T-helper 17 cell (primary cell): ENCODE measurements around the gene PRKAR1A. TPM values are rescaled to one million over a fixed set of nuclear protein-coding genes. Genes with fewer than 3 reads are reported as not detected.

Experiments used
- ATAC-seq: fragments of 150-1000 bp; cut with Tn5 transposase; 2 replicates; pipeline ENCODE4 v1.10.0; 2021; ENCODE audit warnings: mild to moderate bottlenecking, moderate library complexity
- DNase-seq, 3 donors: peaks; one replicate each; pipeline versions ENCODE4 v3.0.0 to v3.0.0-alpha.2; 2020 to 2021
- H3K9me3 ChIP-seq: one replicate; pipeline ENCODE4 v1.7.0; 2013; ENCODE audit warnings: low read length, mild to moderate bottlenecking; ENCODE audit not compliant: control insufficient read depth, poor library complexity, severe bottlenecking
- H3K27ac Mint-ChIP-seq: one replicate; pipeline ENCODE4 v1.8.0; 2022; ENCODE audit warnings: mild to moderate bottlenecking, moderate library complexity, mixed read lengths
- H3K27me3 Mint-ChIP-seq: one replicate; pipeline ENCODE4 v1.8.0; 2022; ENCODE audit warnings: mixed read lengths
- H3K36me3 Mint-ChIP-seq: one replicate; pipeline ENCODE4 v1.8.0; 2022; ENCODE audit warnings: low read depth, mixed read lengths
- H3K4me1 Mint-ChIP-seq: one replicate; pipeline ENCODE4 v1.8.0; 2022; ENCODE audit warnings: mild to moderate bottlenecking, mixed read lengths
- H3K4me3 Mint-ChIP-seq: one replicate; pipeline ENCODE4 v1.8.0; 2022; ENCODE audit warnings: mild to moderate bottlenecking, moderate library complexity, mixed read lengths
- total RNA-seq, 4 donors: library from RNA in 2 of 4; stranded (reverse) in 2 of 4; gene quantifications; one replicate each; pipeline ENCODE4 v1.2.3 and lab custom pipeline; 2022 to 2026

PRKAR1A gene
- total RNA-seq, 2 donors from 2014 or later, result 133 to 146 TPM

GRCh38 chr17:68567035-68567434 is 54.8 kb downstream of the PRKAR1A start:
- Mint-ChIP-seq H3K27me3 (peaks cover 13% of the 10 kb centered on the region), H3K27ac (no peak overlapping the region), H3K36me3 (peaks cover 2% of the 10 kb centered on the region), H3K4me3 (no peak overlapping the region), H3K4me1 (peaks cover 2% of the 10 kb centered on the region)
- H3K9me3 ChIP-seq, result no peaks in the 10 kb centered on the region
- DNase-seq (no peak), ATAC-seq (no peak)

DNA sequence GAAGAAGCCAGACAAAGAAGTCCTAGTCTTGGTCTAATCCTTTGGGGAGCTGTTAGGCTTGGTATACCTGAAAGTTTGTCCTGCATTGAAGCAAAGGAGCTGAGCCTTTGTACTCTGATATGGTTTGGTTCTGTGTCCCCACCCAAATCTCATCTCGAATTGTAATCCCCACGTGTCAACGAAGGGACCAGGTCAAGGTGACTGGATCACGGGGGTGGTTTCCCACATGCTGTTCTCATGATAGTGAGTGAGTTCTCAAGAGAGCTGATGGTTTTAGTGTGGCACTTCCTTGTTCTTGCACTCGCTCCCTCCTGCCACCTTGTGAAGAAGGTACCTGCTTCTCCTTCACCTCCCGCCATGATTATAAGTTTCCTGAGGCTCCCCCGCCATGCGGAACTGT is 55.4 kb downstream of the PRKAR1A start:
- H3K9me3 ChIP-seq, result no peaks in the 10 kb centered on the region
- Mint-ChIP-seq H3K4me3 (no peak overlapping the region), H3K27ac (no peak overlapping the region), H3K4me1 (peaks cover 2% of the 10 kb centered on the region), H3K36me3 (peaks cover 2% of the 10 kb centered on the region), H3K27me3 (peaks cover 13% of the 10 kb centered on the region)
- DNase-seq, result no peak
- no peak for ATAC-seq

- Mint-ChIP-seq H3K4me1 (peaks cover 2% of the 10 kb centered on the region), H3K27ac (no peak overlapping the region), H3K4me3 (no peak overlapping the region), H3K36me3 (peaks cover 2% of the 10 kb centered on the region), H3K27me3 (peaks cover 13% of the 10 kb centered on the region)
- DNase-seq (no peak), ATAC-seq (no peak)
- H3K9me3 ChIP-seq, result no peaks in the 10 kb centered on the region
Observed at GRCh38 chr17:68568581-68568980, 56.4 kb downstream of the PRKAR1A start.

GRCh38 chr17:68569346-68569745 is 57.1 kb downstream of the PRKAR1A start:
- Mint-ChIP-seq H3K27ac (no peak overlapping the region), H3K27me3 (peaks cover 13% of the 10 kb centered on the region), H3K4me3 (no peak overlapping the region), H3K4me1 (peaks cover 2% of the 10 kb centered on the region), H3K36me3 (peaks cover 2% of the 10 kb centered on the region)
- no peaks in the 10 kb centered on the region for H3K9me3 ChIP-seq
- DNase-seq (no peak), ATAC-seq (no peak)

DNA sequence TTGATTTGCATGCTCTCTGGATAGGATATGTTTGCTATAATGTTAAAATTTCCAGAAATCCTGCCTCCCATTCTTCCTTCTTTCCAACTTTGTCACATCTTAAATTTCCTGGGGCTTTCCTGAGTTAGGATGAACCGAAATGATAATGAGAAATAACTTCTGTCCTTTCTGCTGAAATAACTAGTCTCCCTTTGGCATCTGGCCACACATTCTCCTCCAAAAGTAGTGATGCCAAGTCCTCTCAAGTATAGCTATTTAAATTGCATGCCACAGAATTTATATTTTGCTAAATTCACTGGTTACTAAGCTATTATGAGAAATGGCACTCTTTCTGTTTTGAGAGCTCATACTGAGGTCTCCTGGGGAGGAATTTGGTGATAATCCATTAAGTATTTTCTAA is 58.3 kb downstream of the PRKAR1A start:
- no peak overlapping the region for H3K27ac Mint-ChIP-seq
- H3K9me3 ChIP-seq, result no peaks in the 10 kb centered on the region
- no peak overlapping the region for H3K4me3 Mint-ChIP-seq
- no peak for ATAC-seq
- no peak for DNase-seq
- peaks cover 2% of the 10 kb centered on the region for H3K4me1 Mint-ChIP-seq
- peaks cover 6% of the 10 kb centered on the region for H3K27me3 Mint-ChIP-seq
- H3K36me3 Mint-ChIP-seq, result peaks cover 2% of the 10 kb centered on the region

DNA sequence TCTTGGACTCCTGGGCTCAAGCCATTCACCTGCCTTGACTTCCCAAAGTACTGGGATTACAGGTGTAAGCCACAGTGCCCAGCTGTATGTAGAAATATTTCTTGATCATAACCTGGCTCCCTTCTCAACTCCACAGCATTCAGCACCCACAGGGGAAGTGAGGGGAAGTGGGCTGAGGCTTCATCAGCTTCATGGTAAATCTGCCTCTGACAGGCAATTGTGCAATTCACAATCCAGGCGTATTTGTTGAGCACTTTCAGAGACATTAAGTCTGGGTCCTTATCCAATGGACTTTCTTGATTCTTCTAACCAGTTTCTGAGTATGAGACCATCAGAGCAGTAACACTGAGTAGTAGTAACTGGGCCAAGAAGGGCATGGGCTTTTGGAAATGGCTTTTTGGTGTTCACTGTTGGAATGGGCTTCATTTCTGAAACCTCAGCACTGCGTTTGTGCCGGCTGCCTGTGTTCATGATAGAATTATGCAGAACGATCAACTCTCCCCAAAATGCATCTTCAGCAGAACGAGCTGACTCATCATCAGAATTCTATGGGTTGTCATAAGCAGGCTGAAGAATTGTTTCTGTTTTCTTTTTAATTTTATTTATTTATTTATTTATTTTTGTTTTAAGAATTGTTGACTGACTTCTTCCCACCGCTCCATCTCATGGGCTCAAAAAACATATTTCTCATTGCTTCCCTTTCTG is 60.1 kb downstream of the PRKAR1A start:
- H3K27me3 Mint-ChIP-seq, result peaks cover 3% of the 10 kb centered on the region
- H3K36me3 Mint-ChIP-seq, result peaks cover 2% of the 10 kb centered on the region

DNA sequence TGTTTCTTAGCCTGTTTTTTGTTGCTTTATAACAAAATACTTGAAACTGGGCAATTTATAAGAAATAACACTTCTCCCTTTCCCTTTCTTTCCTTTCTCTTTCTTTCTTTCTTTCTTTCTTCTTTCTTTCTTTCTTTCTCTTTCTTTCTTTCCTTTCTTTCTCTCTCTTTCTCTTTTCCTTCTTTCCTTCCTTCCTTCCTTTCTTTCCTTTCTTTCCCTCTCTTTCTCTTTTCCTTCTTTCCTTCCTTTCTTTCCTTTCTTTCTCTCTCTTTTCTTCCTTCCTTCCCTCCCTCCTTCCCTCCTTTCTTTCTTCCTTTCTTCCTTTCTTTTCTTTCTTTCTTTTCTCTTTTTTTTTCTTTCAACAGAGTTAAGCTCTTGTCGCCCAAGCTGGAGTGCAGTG is 61.1 kb downstream of the PRKAR1A start:
- ATAC-seq (no peak), DNase-seq (no peak)
- Mint-ChIP-seq H3K4me3 (no peak overlapping the region), H3K4me1 (peaks cover 4% of the 10 kb centered on the region), H3K36me3 (peaks cover 2% of the 10 kb centered on the region), H3K27me3 (peaks cover 5% of the 10 kb centered on the region), H3K27ac (peak overlapping the region; percentile 78)
- no peaks in the 10 kb centered on the region for H3K9me3 ChIP-seq

More for the DNA sequence above, 60.1 kb downstream of the PRKAR1A start:
- H3K27ac Mint-ChIP-seq, result no peak overlapping the region
- peaks cover 4% of the 10 kb centered on the region for H3K4me1 Mint-ChIP-seq
- H3K4me3 Mint-ChIP-seq, result no peak overlapping the region
- DNase-seq (no peak), ATAC-seq (no peak)
- no peaks in the 10 kb centered on the region for H3K9me3 ChIP-seq

- no peak overlapping the region for H3K4me3 Mint-ChIP-seq
- peaks cover 2% of the 10 kb centered on the region for H3K36me3 Mint-ChIP-seq
- no peaks in the 10 kb centered on the region for H3K9me3 ChIP-seq
- no peak overlapping the region for H3K27ac Mint-ChIP-seq
- peaks cover 12% of the 10 kb centered on the region for H3K27me3 Mint-ChIP-seq
- peaks cover 2% of the 10 kb centered on the region for H3K4me1 Mint-ChIP-seq
- DNase-seq (no peak), ATAC-seq (no peak)
Observed at GRCh38 chr17:68576137-68576536, 63.9 kb downstream of the PRKAR1A start.

DNA sequence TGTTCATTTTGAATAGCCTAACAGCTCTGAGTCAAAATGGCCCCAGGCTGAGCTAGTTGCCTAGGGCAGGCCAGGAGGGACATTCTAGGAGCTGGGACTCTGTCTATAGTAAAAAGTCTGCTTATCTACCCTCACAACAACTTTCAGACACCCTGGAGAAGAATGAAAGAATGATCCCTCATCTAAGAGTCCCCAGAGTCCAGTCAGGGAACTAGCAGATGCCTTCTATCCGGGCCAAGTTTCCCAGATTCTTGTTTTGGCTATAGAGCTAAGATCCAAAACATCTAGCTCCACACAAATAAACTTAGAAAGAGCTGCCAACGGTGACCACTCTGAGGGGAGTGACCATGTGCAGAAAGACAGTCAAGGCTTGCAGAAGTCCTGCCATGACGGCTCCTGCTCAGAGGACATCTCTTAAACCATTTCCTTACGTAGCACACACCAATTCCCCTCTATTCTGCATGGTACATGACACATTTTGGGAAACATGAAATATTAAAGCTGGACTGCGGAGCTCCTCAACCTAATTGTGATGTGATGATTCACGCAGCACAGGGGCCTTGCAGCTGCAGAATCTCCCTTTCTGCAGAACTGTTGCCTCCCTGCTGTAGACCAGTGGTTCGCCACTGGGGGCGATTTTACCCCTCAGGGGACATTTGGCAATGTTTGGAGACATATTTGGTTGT is 64.7 kb downstream of the PRKAR1A start:
- H3K27me3 Mint-ChIP-seq, result peaks cover 16% of the 10 kb centered on the region
- H3K4me1 Mint-ChIP-seq, result peaks cover 2% of the 10 kb centered on the region
- H3K9me3 ChIP-seq, result no peaks in the 10 kb centered on the region
- no peak for ATAC-seq
- H3K36me3 Mint-ChIP-seq, result peaks cover 2% of the 10 kb centered on the region
- H3K4me3 Mint-ChIP-seq, result no peak overlapping the region
- no peak for DNase-seq
- H3K27ac Mint-ChIP-seq, result no peak overlapping the region

DNA sequence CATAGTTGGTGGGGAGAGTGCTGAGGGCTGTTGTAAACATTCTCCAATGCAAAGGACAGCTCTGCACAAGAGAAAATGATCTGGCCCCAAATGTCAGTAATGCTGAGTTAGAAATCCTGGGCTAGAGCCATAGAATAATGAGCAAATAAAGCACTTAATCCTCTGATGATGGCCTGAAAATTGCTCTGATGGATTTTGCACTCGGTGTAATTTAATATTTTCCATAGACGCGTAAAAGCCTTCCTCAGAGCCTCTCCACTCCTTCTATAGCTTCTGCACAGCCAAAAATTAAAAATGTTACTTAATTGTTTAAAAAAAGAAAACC is 65.2 kb downstream of the PRKAR1A start:
- Mint-ChIP-seq H3K4me1 (peaks cover 2% of the 10 kb centered on the region), H3K36me3 (peaks cover 2% of the 10 kb centered on the region), H3K4me3 (no peak overlapping the region), H3K27ac (no peak overlapping the region), H3K27me3 (peaks cover 20% of the 10 kb centered on the region)
- no peak for ATAC-seq
- DNase-seq, result no peak
- H3K9me3 ChIP-seq, result no peaks in the 10 kb centered on the region

DNA sequence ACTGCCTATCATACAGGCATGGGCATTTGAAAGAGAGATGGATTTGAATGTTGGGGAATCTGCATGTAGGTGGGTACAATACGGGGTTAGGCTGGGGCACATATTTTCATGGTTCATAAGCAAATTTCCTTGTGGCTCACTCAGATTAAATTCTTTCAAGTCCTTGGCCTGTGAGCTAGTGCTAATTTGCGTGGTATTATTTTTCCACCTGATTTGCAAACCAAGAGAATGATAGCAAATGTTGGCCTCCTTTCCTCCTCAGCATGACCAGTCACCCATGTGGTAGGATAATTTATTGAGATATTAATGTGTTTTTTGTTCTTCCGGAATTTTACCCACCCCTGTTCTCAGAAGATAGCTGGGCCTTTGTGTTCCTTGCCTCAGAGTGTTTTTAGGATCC is 66.0 kb downstream of the PRKAR1A start:
- no peak for ATAC-seq
- Mint-ChIP-seq H3K4me1 (peaks cover 2% of the 10 kb centered on the region), H3K27me3 (peaks cover 22% of the 10 kb centered on the region)

DNA sequence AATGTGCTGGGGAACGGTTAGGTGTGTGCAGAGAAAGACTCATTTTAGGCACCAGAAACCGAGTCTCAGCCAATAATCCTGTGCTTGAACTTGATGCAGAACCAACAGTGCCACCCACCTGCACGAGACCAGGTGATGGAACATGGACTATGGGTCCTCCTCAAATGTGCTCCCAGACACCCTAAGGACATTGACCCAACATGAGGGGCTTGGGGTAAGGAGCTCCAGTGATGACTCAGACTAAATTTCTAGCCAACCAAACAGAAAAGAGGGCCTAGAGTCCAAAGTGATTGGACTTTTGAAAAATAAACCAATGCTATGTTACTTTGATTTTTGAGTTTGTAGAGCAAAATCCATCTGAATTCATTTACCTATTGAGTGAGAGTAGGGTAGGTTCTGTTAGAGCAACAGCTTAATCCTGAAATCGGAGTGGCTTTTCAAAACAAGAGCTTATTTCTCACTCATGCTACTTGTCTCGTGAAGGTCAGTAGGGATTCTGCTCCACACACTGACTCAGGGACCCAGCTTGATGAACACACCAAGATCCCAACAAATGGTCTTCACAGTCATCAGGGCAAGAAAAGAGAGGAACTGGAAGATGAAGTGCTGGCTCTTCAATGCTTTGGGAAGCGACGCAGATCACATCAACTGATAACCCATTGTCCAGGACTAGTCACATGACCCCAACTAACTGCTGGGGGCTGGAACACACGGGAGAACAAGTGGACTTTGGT is 67.1 kb downstream of the PRKAR1A start:
- no peak for ATAC-seq
- Mint-ChIP-seq H3K4me3 (no peak overlapping the region), H3K27ac (no peak overlapping the region)

More for the DNA sequence above, 66.0 kb downstream of the PRKAR1A start:
- Mint-ChIP-seq H3K36me3 (peaks cover 2% of the 10 kb centered on the region), H3K4me3 (no peak overlapping the region), H3K27ac (no peak overlapping the region)
- no peaks in the 10 kb centered on the region for H3K9me3 ChIP-seq
- DNase-seq, result no peak

GRCh38 chr17:68580236-68580770 is 68.1 kb downstream of the PRKAR1A start:
- Mint-ChIP-seq H3K27me3 (peaks cover 32% of the 10 kb centered on the region), H3K4me3 (no peak overlapping the region), H3K27ac (no peak overlapping the region), H3K4me1 (peaks cover 2% of the 10 kb centered on the region), H3K36me3 (peaks cover 2% of the 10 kb centered on the region)
- ATAC-seq (no peak), DNase-seq (no peak)
- no peaks in the 10 kb centered on the region for H3K9me3 ChIP-seq

More for the DNA sequence above, 67.1 kb downstream of the PRKAR1A start:
- peaks cover 30% of the 10 kb centered on the region for H3K27me3 Mint-ChIP-seq
- peaks cover 2% of the 10 kb centered on the region for H3K4me1 Mint-ChIP-seq
- peaks cover 2% of the 10 kb centered on the region for H3K36me3 Mint-ChIP-seq
- H3K9me3 ChIP-seq, result no peaks in the 10 kb centered on the region
- DNase-seq, result no peak
